Liver (tissue), 9 donors: ENCODE data around the gene INPP4A. TPM values are rescaled to one million over a fixed set of nuclear protein-coding genes. Genes with fewer than 3 reads are reported as not detected.

ENCODE experiments used
- DNase-seq: peaks from one replicate; pipeline ENCODE4 v3.0.0-alpha.2; 2017; ENCODE audit warnings: low spot score
- H3K27ac ChIP-seq, 2 donors: one replicate each; pipeline ENCODE4 v1.7.0; 2013; ENCODE audit warnings: inconsistent platforms in 2 of 2, low read length in 2 of 2, control low read depth in 1 of 2, low read depth in 1 of 2, mild to moderate bottlenecking in 1 of 2
- H3K27me3 ChIP-seq, 4 donors: one replicate each; pipeline versions ENCODE4 v1.6.1 to v1.7.0; 2013; ENCODE audit warnings: low read length in 3 of 4, inconsistent platforms in 1 of 4, mild to moderate bottlenecking in 1 of 4, moderate library complexity in 1 of 4; ENCODE audit not compliant: control insufficient read depth in 4 of 4, insufficient read depth in 4 of 4
- H3K36me3 ChIP-seq, 4 donors: one replicate each; pipeline versions ENCODE4 v1.6.1 to v1.7.0; 2013; ENCODE audit warnings: low read length in 3 of 4, mild to moderate bottlenecking in 3 of 4, low read depth in 1 of 4, moderate library complexity in 1 of 4; ENCODE audit not compliant: control insufficient read depth in 4 of 4, insufficient read depth in 3 of 4
- H3K4me1 ChIP-seq, 4 donors: one replicate each; pipeline versions ENCODE4 v1.6.1 to v1.7.0; 2013; ENCODE audit warnings: low read length in 3 of 4, mild to moderate bottlenecking in 3 of 4, moderate library complexity in 1 of 4; ENCODE audit not compliant: control insufficient read depth in 4 of 4, insufficient read depth in 4 of 4
- H3K4me3 ChIP-seq, 3 donors: one replicate each; pipeline versions ENCODE4 v1.6.1 to v1.7.0; 2013; ENCODE audit warnings: low read length in 3 of 3, control low read depth in 1 of 3, low read depth in 1 of 3, mild to moderate bottlenecking in 1 of 3
- H3K9ac ChIP-seq, 2 donors: one replicate each; pipeline ENCODE4 v1.7.0; 2013; ENCODE audit warnings: low read length in 2 of 2, mild to moderate bottlenecking in 2 of 2, moderate library complexity in 2 of 2, control low read depth in 1 of 2, low read depth in 1 of 2
- H3K9me3 ChIP-seq, 4 donors: one replicate each; pipeline versions ENCODE4 v1.6.1 to v1.7.0; 2013; ENCODE audit warnings: low read length in 3 of 4; ENCODE audit not compliant: control insufficient read depth in 4 of 4
- ATF3 ChIP-seq: IDR thresholded peaks from 2 replicates; pipeline ENCODE4 v1.6.1; 2016; ENCODE audit warnings: antibody characterized with exemption
- EGR1 ChIP-seq, 2 donors: IDR thresholded peaks; 2 replicates each; pipeline ENCODE4 v1.6.1; 2016 to 2018; ENCODE audit warnings: antibody characterized with exemption in 2 of 2, low read depth in 2 of 2
- FOXA1 ChIP-seq: IDR thresholded peaks from 2 replicates; pipeline ENCODE4 v1.6.1; 2016; ENCODE audit warnings: antibody characterized with exemption
- FOXA2 ChIP-seq: IDR thresholded peaks from 2 replicates; pipeline ENCODE4 v1.6.1; 2016; ENCODE audit warnings: antibody characterized with exemption
- GABPA ChIP-seq, 2 donors: IDR thresholded peaks in 1 of 2; conservative IDR thresholded peaks in 1 of 2; 2 replicates each; pipeline ENCODE4 v1.6.1; 2016; ENCODE audit warnings: antibody characterized with exemption in 2 of 2, mild to moderate bottlenecking in 1 of 2, moderate library complexity in 1 of 2
- HNF4A ChIP-seq, 2 donors: conservative IDR thresholded peaks; 2 replicates each; pipeline ENCODE4 v1.6.1; 2016; ENCODE audit warnings: antibody characterized with exemption in 2 of 2, mild to moderate bottlenecking in 2 of 2
- HNF4G ChIP-seq: IDR thresholded peaks from 2 replicates; pipeline ENCODE4 v1.6.1; 2016; ENCODE audit warnings: antibody characterized with exemption
- JUND ChIP-seq, 2 donors: IDR thresholded peaks; 2 replicates each; pipeline ENCODE4 v1.6.1; 2016; ENCODE audit warnings: antibody characterized with exemption in 2 of 2
- MAX ChIP-seq: IDR thresholded peaks from 2 replicates; pipeline ENCODE4 v1.6.1; 2016; ENCODE audit warnings: antibody characterized with exemption
- NR2F2 ChIP-seq: IDR thresholded peaks from 2 replicates; pipeline ENCODE4 v1.6.1; 2016; ENCODE audit warnings: antibody characterized with exemption
- RAD21 ChIP-seq, 2 donors: IDR thresholded peaks; 2 replicates each; pipeline ENCODE4 v1.6.1; 2016; ENCODE audit warnings: antibody characterized with exemption in 2 of 2, mild to moderate bottlenecking in 2 of 2
- REST ChIP-seq: IDR thresholded peaks from 2 replicates; pipeline ENCODE4 v1.6.1; 2016; ENCODE audit warnings: antibody characterized with exemption, mild to moderate bottlenecking
- RXRA ChIP-seq, 2 donors: IDR thresholded peaks; 2 replicates each; pipeline ENCODE4 v1.6.1; 2017 to 2018; ENCODE audit warnings: antibody characterized with exemption in 2 of 2, mild to moderate bottlenecking in 1 of 2
- SP1 ChIP-seq: IDR thresholded peaks from 2 replicates; pipeline ENCODE4 v1.6.1; 2018; ENCODE audit warnings: antibody characterized with exemption, mild to moderate bottlenecking
- TAF1 ChIP-seq: conservative IDR thresholded peaks from 2 replicates; pipeline ENCODE4 v1.6.1; 2016; ENCODE audit warnings: antibody characterized with exemption, mild to moderate bottlenecking
- YY1 ChIP-seq: IDR thresholded peaks from 2 replicates; pipeline ENCODE4 v1.6.1; 2016; ENCODE audit warnings: antibody characterized with exemption, mild to moderate bottlenecking
- ZBTB33 ChIP-seq: IDR thresholded peaks from 2 replicates; pipeline ENCODE4 v1.6.1; 2016; ENCODE audit warnings: antibody characterized with exemption
- WGBS: extraction: QIAGEN DNeasy Blood & Tissue Kit; methylation state at CpG from one replicate; pipeline ENCODE4 v1.1.7; 2013; 5-methylcytosine and 5-hydroxymethylcytosine counted together
- polyA plus RNA-seq, 2 donors: library from polyadenylated mRNA; stranded (reverse) in 1 of 2; unstranded in 1 of 2; fragments of 200-250 nt in 1 of 2; fragments of >200 nt in 1 of 2; fragmentation: Nextera tagmentation in 1 of 2; extraction: Ambion mirVana in 1 of 2; gene quantifications; one replicate each; pipeline versions ENCODE4 v1.2.1 to v1.2.3, GENCODE V29; 2013 to 2015
- total RNA-seq, 2 donors: library from RNA; depleted of rRNA; stranded (reverse); fragments of >200 nt; gene quantifications; one replicate each; pipeline ENCODE4 v1.2.3, GENCODE V29; 2014
- donor health status: healthy.
- donor health status: healthy.
- donor health status: healthy.
- donor health status: healthy.
- donor health status: healthy.

INPP4A gene
- total and polyA plus RNA-seq, 4 donors, result 2.9 to 14.9 (median 7.2) TPM

- H3K27me3 ChIP-seq, result no peaks in the 10 kb centered on the region
- 97% methylated on average over 1 of the region's 1 CpG for WGBS
- peaks cover 0 to 5% (median 1%) of the 10 kb centered on the region in 4 donors for H3K36me3 ChIP-seq
- TF ChIP-seq YY1, result no peak
- no peak for TF ChIP-seq ATF3
- no peak for TF ChIP-seq HNF4G
- no peak for TF ChIP-seq GABPA (IDR thresholded peaks at IDR 0.05 in 1 of 2, conservative IDR thresholded peaks at IDR 0.05 in 1 of 2)
- TF ChIP-seq HNF4A (conservative IDR thresholded peaks at IDR 0.05), result no peak
- TF ChIP-seq SP1, result no peak
- TF ChIP-seq FOXA1, result no peak
- no peak overlapping the region for H3K9ac ChIP-seq
- H3K4me1 ChIP-seq, result no peaks in the 10 kb centered on the region
- no peak overlapping the region for H3K4me3 ChIP-seq
- no peak overlapping the region for H3K27ac ChIP-seq
- H3K9me3 ChIP-seq, result no peaks in the 10 kb centered on the region
- no peak for DNase-seq
Observed at GRCh38 chr2:98533547-98533946, 88.9 kb downstream of the INPP4A start.

- H3K4me1 ChIP-seq, result no peaks in the 10 kb centered on the region
- no peak for DNase-seq
- H3K27me3 ChIP-seq, result no peaks in the 10 kb centered on the region
- no peaks in the 10 kb centered on the region for H3K9me3 ChIP-seq
- no peak for TF ChIP-seq NR2F2
- no peak for TF ChIP-seq ZBTB33
- no peak for TF ChIP-seq TAF1
- TF ChIP-seq HNF4G, result no peak
- TF ChIP-seq RXRA (IDR thresholded peaks at IDR 0.05), result no peak
- no peak for TF ChIP-seq ATF3
- TF ChIP-seq RAD21 (IDR thresholded peaks at IDR 0.05), result no peak
- TF ChIP-seq SP1, result no peak
- TF ChIP-seq FOXA1, result no peak
- no peak for TF ChIP-seq MAX
- TF ChIP-seq GABPA (IDR thresholded peaks at IDR 0.05 in 1 of 2, conservative IDR thresholded peaks at IDR 0.05 in 1 of 2), result no peak
- no peak for TF ChIP-seq HNF4A (conservative IDR thresholded peaks at IDR 0.05)
- no peak for TF ChIP-seq FOXA2
- no peak for TF ChIP-seq EGR1 (IDR thresholded peaks at IDR 0.05; ENCODE audit: low read depth in 2 of 2)
- H3K9ac ChIP-seq, result no peak overlapping the region
- H3K36me3 ChIP-seq, result peaks cover 0 to 11% (median 1%) of the 10 kb centered on the region in 4 donors
- 97% methylated on average over 3 of the region's 3 CpGs for WGBS
- no peak overlapping the region for H3K27ac ChIP-seq
- no peak overlapping the region for H3K4me3 ChIP-seq
Observed at GRCh38 chr2:98534761-98535160, 90.1 kb downstream of the INPP4A start.

GRCh38 chr2:98535971-98536677 lies 91.5 kb downstream of the INPP4A start:
- no peak overlapping the region for H3K4me3 ChIP-seq
- no peak overlapping the region for H3K9ac ChIP-seq
- H3K27ac ChIP-seq, result no peak overlapping the region
- 96% methylated on average over 6 of the region's 6 CpGs for WGBS
- H3K36me3 ChIP-seq, result peaks cover 0 to 11% (median 1%) of the 10 kb centered on the region in 4 donors
- no peaks in the 10 kb centered on the region for H3K9me3 ChIP-seq
- H3K27me3 ChIP-seq, result no peaks in the 10 kb centered on the region
- no peak for DNase-seq
- H3K4me1 ChIP-seq, result no peaks in the 10 kb centered on the region
- TF ChIP-seq GABPA (IDR thresholded peaks at IDR 0.05 in 1 of 2, conservative IDR thresholded peaks at IDR 0.05 in 1 of 2), result no peak
- TF ChIP-seq RXRA (IDR thresholded peaks at IDR 0.05), result no peak
- no peak for TF ChIP-seq ZBTB33
- TF ChIP-seq JUND (IDR thresholded peaks at IDR 0.05), result no peak
- no peak for TF ChIP-seq NR2F2
- TF ChIP-seq HNF4G, result no peak
- no peak for TF ChIP-seq MAX
- no peak for TF ChIP-seq ATF3
- TF ChIP-seq REST, result no peak
- no peak for TF ChIP-seq YY1
- no peak for TF ChIP-seq HNF4A (conservative IDR thresholded peaks at IDR 0.05)
- TF ChIP-seq FOXA1, result no peak
